IPS-20b (cell line): Measurements from ENCODE around the gene SEMA3F.

Source experiments
- H3K27ac ChIP-seq: one replicate; pipeline ENCODE4 v1.5.1; 2013; ENCODE audit warnings: low read length
- H3K27me3 ChIP-seq: 2 replicates; pipeline ENCODE4 v1.6.1; 2013; ENCODE audit warnings: mild to moderate bottlenecking, low read length, inconsistent platforms; ENCODE audit not compliant: insufficient read depth
- H3K36me3 ChIP-seq: 2 replicates; pipeline ENCODE4 v1.6.1; 2013; ENCODE audit warnings: low read depth, mild to moderate bottlenecking, inconsistent platforms, low read length, moderate library complexity; ENCODE audit not compliant: insufficient read depth
- H3K4me1 ChIP-seq: 2 replicates; pipeline ENCODE4 v1.6.1; 2013; ENCODE audit warnings: mild to moderate bottlenecking, control low read depth, inconsistent platforms, low read length, moderate library complexity; ENCODE audit not compliant: insufficient read depth
- H3K4me3 ChIP-seq: 2 replicates; pipeline ENCODE4 v1.5.1; 2013; ENCODE audit warnings: mild to moderate bottlenecking, low read length, inconsistent platforms
- H3K9ac ChIP-seq: 2 replicates; pipeline ENCODE4 v1.6.1; 2013; ENCODE audit warnings: low read depth, mild to moderate bottlenecking, inconsistent platforms, low read length, moderate library complexity
- H3K9me3 ChIP-seq: 2 replicates; pipeline ENCODE4 v1.6.1; 2013; ENCODE audit warnings: mild to moderate bottlenecking, low read depth, low read length, inconsistent platforms; ENCODE audit not compliant: insufficient read depth

Gene SEMA3F

DNA sequence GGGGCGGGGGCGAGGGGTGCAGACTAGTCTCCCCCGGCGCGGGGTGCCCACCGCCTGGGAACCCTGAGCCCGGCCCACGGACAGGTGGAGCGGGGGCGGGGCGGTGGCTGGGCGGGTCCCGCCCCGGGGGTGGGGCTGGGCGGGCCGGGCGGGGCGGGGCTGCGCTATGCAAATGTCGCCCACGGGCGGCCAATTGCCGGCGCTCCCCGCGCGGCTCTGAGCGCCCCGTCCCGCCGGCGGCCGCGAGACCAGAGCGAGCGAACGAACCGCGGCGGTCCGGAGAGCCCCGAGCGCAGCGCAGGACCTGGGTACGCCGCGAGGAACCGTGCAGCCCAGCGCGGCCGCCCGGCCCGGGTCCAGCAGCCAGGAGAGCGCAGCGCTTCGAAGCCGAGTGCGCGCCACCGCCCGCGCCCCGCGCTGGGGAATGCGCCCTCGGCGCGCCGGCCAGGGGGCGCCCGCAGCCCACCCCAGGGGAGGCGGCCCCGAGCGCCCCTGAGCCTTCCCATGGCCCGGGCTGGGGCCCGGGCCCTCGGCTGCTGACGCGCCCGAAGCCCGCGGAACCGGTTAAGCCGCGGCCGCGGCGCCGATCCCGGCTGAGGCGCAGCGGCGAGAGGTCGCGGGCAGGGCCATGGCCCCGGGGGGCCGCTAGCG lies at the start of gene SEMA3F:
Gene SEMA3F (plus strand): TSS at position 485 of the 651 bp plus-strand sequence. CDS start 4,299 bp downstream, outside the sequence.
- H3K9ac ChIP-seq = peak within 1 kb of the TSS; percentile 90
- H3K9me3 ChIP-seq = no peaks in the 10 kb centered on the region
- peak within 1 kb of the TSS; percentile 90 for H3K4me3 ChIP-seq
- H3K27ac ChIP-seq = no peak within 1 kb of the TSS
- H3K36me3 ChIP-seq = peaks cover 5% of the 10 kb centered on the region; the same call in 1 of the 2 replicates
- peaks cover 36% of the 10 kb centered on the region for H3K27me3 ChIP-seq
- H3K4me1 ChIP-seq = peaks cover 25% of the 10 kb centered on the region; the same call in 1 of the 2 replicates

DNA sequence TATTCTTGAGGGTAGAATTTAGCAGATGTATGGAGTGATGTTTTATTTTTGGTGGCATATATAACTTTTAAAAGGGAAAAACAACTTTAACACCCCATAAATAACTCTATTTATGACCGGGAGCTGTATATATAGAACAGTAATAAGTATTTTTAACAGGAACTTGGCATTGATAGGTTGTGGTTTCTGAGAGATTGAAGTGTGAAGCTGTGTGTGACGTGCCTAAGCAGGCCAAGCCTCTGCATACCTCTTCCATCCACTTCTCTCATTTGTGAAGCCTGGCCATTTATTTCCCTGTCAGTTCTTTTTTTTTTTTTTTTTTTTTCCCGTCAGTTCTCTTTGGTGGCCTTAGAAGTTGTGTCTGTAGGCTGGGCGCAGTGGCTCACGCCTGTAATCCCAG lies 43.4 kb upstream of the SEMA3F start:
- Histone ChIP-seq H3K36me3 (peaks cover 100% of the 10 kb centered on the region), H3K4me1 (no peaks in the 10 kb centered on the region), H3K27ac (no peak overlapping the region), H3K4me3 (no peak overlapping the region), H3K9me3 (no peaks in the 10 kb centered on the region), H3K9ac (no peak overlapping the region), H3K27me3 (no peaks in the 10 kb centered on the region)

DNA sequence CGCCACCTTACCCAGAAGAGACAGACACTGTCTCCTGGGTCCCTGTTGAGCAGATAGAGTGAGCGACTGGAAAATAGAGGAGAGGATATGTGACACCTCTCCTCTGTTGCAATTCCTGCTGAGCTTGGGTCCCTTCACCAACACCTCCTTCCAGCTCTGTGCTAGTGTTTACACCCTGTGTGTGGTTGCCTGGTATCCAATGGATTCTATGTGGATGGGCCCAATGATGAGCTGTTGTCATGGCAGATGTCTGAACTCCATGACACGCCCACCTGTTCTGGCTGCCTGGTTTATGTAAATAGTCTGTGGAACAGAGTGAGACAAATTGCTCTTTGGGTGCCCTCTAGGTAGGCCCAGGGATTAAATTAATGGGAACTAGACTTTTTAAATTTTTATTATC lies 42.7 kb upstream of the SEMA3F start:
- H3K27ac ChIP-seq = no peak overlapping the region
- no peak overlapping the region for H3K9ac ChIP-seq
- H3K27me3 ChIP-seq = no peaks in the 10 kb centered on the region
- no peaks in the 10 kb centered on the region for H3K9me3 ChIP-seq
- no peak overlapping the region for H3K4me3 ChIP-seq
- H3K36me3 ChIP-seq = peaks cover 100% of the 10 kb centered on the region
- H3K4me1 ChIP-seq = no peaks in the 10 kb centered on the region

DNA sequence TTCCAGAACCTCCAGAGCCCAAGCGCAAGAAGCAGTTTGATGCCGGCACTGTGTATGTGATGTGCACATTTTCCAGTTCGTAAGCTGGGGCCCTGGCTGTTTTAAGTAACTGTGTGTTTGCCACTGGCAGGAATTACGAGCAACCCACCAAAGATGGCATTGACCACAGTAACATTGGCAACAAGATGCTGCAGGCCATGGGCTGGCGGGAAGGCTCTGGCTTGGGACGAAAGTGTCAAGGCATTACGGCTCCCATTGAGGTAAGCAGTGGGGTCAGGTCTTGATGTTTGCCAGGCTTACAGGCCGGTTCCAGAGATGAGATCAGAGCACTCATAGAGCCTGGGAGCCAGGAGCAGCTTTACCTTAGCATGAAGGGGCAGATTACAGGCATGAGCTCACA lies 38.0 kb upstream of the SEMA3F start:
- no peaks in the 10 kb centered on the region for H3K27me3 ChIP-seq
- no peak overlapping the region for H3K9ac ChIP-seq
- no peaks in the 10 kb centered on the region for H3K4me1 ChIP-seq
- no peaks in the 10 kb centered on the region for H3K9me3 ChIP-seq
- H3K27ac ChIP-seq = no peak overlapping the region
- H3K4me3 ChIP-seq = no peak overlapping the region
- peaks cover 82% of the 10 kb centered on the region for H3K36me3 ChIP-seq

DNA sequence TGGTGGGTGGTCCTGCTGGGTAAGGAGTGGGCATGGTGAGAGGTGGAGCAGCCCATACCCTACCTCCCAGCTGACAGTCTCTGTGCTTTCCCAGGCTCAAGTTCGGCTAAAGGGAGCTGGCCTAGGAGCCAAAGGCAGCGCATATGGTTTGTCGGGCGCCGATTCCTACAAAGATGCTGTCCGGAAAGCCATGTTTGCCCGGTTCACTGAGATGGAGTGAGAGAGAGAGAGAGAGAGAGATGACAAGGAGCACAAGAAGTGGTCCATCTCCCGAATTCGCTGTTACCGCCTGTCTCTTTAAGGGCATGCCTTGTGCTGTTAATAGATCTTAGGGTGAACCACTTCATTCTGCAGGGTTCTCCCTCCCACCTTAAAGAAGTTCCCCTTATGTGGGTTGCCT lies 36.9 kb upstream of the SEMA3F start:
- peaks cover 71% of the 10 kb centered on the region for H3K36me3 ChIP-seq

DNA sequence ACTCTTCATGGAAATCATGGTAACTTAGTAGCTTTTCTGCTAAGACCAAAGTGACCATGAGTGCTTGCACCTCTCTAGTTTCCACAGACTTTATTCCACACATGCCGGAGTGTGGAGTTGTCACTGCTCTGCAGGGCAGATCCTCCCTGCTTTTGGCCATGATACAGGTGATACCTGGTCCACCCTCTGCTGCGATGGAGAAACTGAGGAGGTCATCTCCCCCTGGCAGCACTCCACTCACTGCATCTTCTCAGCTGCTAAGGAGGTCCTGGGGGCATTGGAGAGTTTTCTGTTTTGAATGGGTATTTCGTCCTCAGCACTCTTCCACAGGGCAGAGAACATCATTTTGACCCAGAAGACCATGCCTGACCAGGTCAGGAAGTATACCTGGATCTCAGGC lies 35.3 kb upstream of the SEMA3F start:
- H3K36me3 ChIP-seq = peaks cover 55% of the 10 kb centered on the region
- peaks cover 6% of the 10 kb centered on the region; the same call in 1 of the 2 replicates for H3K4me1 ChIP-seq
- H3K27me3 ChIP-seq = no peaks in the 10 kb centered on the region
- no peak overlapping the region for H3K4me3 ChIP-seq
- no peak overlapping the region for H3K27ac ChIP-seq
- H3K9me3 ChIP-seq = no peaks in the 10 kb centered on the region
- no peak overlapping the region for H3K9ac ChIP-seq

More for the DNA sequence above, 36.9 kb upstream of the SEMA3F start:
- no peaks in the 10 kb centered on the region for H3K9me3 ChIP-seq
- no peak overlapping the region for H3K4me3 ChIP-seq
- no peak overlapping the region for H3K9ac ChIP-seq
- H3K4me1 ChIP-seq = no peaks in the 10 kb centered on the region
- H3K27ac ChIP-seq = no peak overlapping the region
- no peaks in the 10 kb centered on the region for H3K27me3 ChIP-seq

DNA sequence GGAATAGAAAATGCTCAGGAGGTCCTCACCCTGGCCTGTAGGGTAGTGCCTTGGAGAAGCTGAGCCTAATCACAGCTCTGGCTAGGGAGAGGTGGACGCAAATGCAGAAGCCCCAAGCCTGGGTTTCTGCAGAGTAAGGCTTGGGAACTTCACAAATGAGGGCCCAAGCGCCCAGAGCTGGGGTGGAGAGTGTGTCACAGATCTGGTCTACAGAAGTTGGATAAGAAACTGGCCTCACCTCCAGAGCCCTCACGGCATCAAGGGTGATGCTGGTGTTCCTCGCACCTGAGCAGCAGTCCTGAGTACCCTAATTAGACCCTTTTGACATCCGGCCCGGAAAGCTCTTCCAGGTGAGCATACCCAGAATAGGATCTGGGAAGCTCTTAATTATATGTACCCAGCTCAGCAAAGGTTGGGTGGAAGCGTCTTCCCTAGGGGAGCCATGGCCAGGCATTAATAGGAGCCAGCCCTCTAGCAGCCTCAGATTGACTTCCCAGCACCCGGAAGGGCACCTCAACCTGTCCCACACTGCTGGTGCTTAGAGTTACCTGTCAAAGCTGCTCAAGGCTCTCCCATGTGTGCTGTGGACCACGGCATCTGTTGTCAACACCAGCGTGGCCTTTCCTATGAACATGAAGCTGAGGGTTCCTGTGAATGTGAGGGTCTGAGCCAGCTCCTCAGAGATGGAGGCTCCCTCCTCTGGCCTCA lies 34.6 kb upstream of the SEMA3F start:
- no peak overlapping the region for H3K9ac ChIP-seq
- peaks cover 48% of the 10 kb centered on the region for H3K36me3 ChIP-seq
- H3K9me3 ChIP-seq = no peaks in the 10 kb centered on the region
- peaks cover 7% of the 10 kb centered on the region; the same call in 1 of the 2 replicates for H3K4me1 ChIP-seq
- no peak overlapping the region for H3K4me3 ChIP-seq
- H3K27ac ChIP-seq = no peak overlapping the region
- no peaks in the 10 kb centered on the region for H3K27me3 ChIP-seq

DNA sequence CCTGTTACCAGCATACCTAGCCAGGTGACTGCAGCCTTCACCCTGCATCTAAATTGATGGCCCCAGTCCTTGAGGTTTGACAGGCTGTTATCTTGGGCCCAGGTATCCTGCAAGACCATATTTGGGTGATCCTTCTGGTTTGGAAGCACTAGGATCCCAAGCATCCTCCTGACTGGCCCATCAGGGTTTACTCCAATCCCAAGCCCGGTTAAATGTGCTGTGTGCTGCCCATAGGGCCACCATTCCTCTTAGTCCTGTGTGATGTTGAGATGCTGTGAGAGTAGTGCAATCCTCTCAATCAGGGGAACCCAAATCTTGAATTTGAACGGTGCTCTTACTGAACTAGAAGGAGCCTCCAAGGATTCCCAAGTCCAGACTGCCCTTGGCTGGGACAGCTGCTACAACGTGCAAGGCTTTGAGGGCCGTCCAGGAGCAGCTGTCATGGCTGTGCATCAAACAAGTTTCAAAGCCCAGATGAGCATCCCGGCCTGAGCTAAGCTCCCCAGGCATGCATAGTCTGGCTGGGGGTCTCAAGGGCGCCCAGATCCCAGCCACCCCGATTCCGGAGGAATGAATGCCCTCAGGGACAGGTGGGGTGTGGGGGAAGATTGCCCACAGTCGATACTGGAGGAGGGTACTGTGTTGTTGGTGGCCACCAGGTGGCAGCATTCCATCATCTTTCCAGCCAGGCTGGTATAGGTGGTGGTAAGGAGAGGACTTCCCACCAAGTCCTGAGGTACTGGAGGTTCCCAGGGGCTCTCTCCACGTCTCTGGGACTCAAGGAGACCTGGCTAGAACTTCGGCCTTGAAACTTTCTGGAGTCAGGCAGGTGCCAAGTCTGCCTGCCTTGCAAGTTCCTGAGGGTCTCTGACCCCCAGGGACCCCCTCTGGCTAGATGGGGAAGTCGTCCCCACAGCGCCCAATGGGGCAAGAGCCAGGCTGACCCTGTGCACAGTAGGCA lies 33.8 kb upstream of the SEMA3F start:
- Histone ChIP-seq H3K9ac (no peak overlapping the region), H3K36me3 (peaks cover 40% of the 10 kb centered on the region), H3K27me3 (no peaks in the 10 kb centered on the region), H3K4me1 (peaks cover 15% of the 10 kb centered on the region), H3K27ac (no peak overlapping the region), H3K4me3 (no peak overlapping the region), H3K9me3 (no peaks in the 10 kb centered on the region)

DNA sequence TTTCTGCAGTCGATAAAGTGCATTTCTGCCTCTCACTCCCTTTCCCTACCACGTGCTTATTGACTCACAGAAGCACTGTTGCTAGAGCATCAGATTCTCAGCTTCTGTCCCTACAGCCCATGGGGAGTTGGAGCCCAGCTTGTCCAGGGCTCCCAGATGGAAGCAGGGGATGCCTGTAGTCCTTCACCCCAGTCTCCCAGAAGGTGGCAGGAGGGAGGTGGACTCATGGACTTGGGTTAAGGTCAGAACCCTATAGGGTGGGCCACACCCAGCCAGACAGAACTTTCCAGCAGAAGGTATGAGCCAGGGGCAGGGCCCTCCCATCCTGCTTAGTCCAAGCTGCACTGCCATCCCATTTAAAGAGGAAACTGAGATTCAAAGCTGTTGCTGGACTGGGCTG lies 33.1 kb upstream of the SEMA3F start:
- no peak overlapping the region for H3K4me3 ChIP-seq
- no peaks in the 10 kb centered on the region for H3K27me3 ChIP-seq
- H3K27ac ChIP-seq = no peak overlapping the region
- no peaks in the 10 kb centered on the region for H3K9me3 ChIP-seq
- peaks cover 33% of the 10 kb centered on the region for H3K36me3 ChIP-seq
- peaks cover 15% of the 10 kb centered on the region for H3K4me1 ChIP-seq
- no peak overlapping the region for H3K9ac ChIP-seq

DNA sequence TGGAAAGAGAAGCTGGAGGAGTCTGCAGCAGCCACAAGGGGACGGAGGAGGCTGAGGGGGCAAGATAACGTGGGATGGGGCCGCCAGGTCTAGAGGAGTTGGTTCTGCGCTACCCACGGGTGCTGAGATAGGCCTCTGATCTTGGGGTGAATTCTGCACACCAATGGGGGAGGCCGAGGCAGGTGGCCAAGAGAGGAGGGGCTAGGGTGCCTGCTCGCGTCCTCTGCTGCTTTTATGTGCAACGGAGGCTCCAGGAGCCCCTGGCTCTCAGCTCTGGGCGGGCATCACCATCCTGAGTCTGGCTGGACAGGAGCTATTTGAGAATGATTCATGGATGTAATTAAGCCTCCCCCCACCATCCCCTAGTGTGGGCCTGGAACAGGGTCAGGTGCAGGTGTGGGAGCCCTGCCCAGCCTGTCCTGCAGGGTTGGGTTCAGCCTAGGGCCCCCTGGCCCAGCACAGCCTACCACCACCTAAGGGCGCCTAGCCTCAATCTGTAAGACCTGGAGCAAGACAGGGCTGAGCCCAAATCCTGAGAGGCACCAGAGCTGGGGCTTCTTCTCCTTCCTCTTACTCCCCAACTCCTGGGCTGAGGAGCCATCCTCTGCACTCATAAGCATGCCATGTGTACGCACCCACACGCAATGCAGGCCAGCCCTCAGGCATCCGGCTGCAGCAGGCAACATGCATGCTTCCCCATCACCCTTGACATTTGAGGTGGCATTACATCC lies 32.3 kb upstream of the SEMA3F start:
- H3K9me3 ChIP-seq = no peaks in the 10 kb centered on the region
- no peak overlapping the region for H3K9ac ChIP-seq
- H3K4me1 ChIP-seq = peaks cover 15% of the 10 kb centered on the region
- H3K27ac ChIP-seq = no peak overlapping the region
- H3K36me3 ChIP-seq = peaks cover 25% of the 10 kb centered on the region
- H3K4me3 ChIP-seq = no peak overlapping the region
- H3K27me3 ChIP-seq = no peaks in the 10 kb centered on the region
